RWPE2 (cell line): Measurements from ENCODE around the gene FRG2.

ENCODE experiments used
- ATAC-seq: fragments of 200-7000 bp; cut with Tn5 transposase; 3 replicates; pipeline ENCODE4 v1.9.1; 2021; ENCODE audit warnings: low read depth
- DNase-seq: peaks from one replicate; pipeline ENCODE4 v3.0.0-alpha.2; 2020; ENCODE audit warnings: low spot score
- H3K27ac ChIP-seq: fragments of 450-650 bp; 2 replicates; pipeline ENCODE4 v1.5.1; 2017; ENCODE audit warnings: mild to moderate bottlenecking; ENCODE audit not compliant: poor library complexity, severe bottlenecking
- H3K27me3 ChIP-seq: fragments of 250-450 bp; sonication (Bioruptor Pico); 2 replicates; pipeline ENCODE4 v1.5.1; 2021; ENCODE audit warnings: mild to moderate bottlenecking, moderate library complexity; ENCODE audit not compliant: insufficient read depth, poor library complexity, severe bottlenecking
- H3K36me3 ChIP-seq: fragments of 250-450 bp; sonication (Bioruptor Pico); 2 replicates; pipeline ENCODE4 v1.5.1; 2020; ENCODE audit warnings: low read depth, mild to moderate bottlenecking, moderate library complexity
- H3K4me1 ChIP-seq: fragments of 250-450 bp; sonication (Bioruptor Pico); 2 replicates; pipeline ENCODE4 v1.5.1; 2021; ENCODE audit warnings: mild to moderate bottlenecking, moderate library complexity; ENCODE audit not compliant: insufficient read depth, poor library complexity, severe bottlenecking
- H3K4me3 ChIP-seq: fragments of 250-450 bp; sonication (Bioruptor Pico); 2 replicates; pipeline ENCODE4 v1.5.1; 2021; ENCODE audit warnings: mild to moderate bottlenecking, moderate library complexity; ENCODE audit not compliant: severe bottlenecking
- H3K9me3 ChIP-seq: fragments of 250-450 bp; sonication (Bioruptor Pico); 2 replicates; pipeline ENCODE4 v1.5.1; 2021; ENCODE audit warnings: mild to moderate bottlenecking, moderate library complexity; ENCODE audit not compliant: severe bottlenecking
- CTCF ChIP-seq: fragments of 450-650 bp; IDR thresholded peaks from one replicate; pipeline ENCODE4 v1.5.1; 2017; ENCODE audit warnings: mild to moderate bottlenecking, moderate library complexity; ENCODE audit not compliant: poor library complexity, severe bottlenecking

FRG2 gene

GRCh38 chr4:189979196-189980047 is 47.6 kb downstream of the FRG2 start:
- Histone ChIP-seq H3K9me3 (no peaks in the 10 kb centered on the region), H3K4me1 (no peaks in the 10 kb centered on the region), H3K36me3 (no peaks in the 10 kb centered on the region), H3K27ac (no peak overlapping the region), H3K27me3 (peaks cover 7% of the 10 kb centered on the region), H3K4me3 (no peak overlapping the region)
- DNase-seq (no peak), ATAC-seq (no peak)
- no peak for TF ChIP-seq CTCF
